ENCODE measurements around the gene DISC1.

DNA sequence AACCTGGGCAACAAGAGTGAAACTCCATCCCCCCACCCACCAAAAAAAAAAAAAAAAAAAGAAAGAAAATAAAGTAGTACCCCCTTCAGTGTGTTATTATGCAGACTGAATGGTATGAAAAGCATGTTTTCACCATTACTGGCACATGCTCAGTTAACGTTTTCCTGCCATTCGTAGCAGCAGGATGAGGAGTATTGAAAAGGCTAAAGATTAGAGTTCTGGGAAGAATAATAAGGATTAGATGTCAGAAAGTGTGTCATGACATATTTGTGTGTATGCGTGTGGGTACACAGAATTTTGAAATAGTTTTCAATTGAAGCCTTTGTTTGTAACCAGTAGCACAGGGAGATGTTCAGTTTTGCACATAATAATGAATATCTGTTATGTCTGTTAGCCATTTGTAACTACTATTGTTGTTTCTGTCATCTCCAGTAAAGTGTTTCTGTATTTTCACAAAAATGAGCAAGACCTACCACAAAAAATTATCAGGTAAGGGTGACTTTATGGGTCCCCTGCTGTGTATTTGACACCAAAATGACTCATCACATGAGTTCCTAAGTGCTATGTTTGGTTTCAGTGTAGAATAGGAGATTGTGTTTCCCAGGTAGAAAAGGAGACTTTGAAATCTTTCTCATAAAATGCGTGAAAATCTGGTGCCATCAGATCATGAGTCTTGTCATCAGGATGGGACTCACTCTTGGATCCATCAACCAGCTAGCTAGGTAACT, 358.9 kb downstream of the DISC1 start:
- TF ChIP-seq, protein P1, sequence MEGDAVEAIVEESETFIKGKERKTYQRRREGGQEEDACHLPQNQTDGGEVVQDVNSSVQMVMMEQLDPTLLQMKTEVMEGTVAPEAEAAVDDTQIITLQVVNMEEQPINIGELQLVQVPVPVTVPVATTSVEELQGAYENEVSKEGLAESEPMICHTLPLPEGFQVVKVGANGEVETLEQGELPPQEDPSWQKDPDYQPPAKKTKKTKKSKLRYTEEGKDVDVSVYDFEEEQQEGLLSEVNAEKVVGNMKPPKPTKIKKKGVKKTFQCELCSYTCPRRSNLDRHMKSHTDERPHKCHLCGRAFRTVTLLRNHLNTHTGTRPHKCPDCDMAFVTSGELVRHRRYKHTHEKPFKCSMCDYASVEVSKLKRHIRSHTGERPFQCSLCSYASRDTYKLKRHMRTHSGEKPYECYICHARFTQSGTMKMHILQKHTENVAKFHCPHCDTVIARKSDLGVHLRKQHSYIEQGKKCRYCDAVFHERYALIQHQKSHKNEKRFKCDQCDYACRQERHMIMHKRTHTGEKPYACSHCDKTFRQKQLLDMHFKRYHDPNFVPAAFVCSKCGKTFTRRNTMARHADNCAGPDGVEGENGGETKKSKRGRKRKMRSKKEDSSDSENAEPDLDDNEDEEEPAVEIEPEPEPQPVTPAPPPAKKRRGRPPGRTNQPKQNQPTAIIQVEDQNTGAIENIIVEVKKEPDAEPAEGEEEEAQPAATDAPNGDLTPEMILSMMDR (IDR thresholded peaks at IDR 0.05): no peak
- no peak for TF ChIP-seq POLR2A (IDR thresholded peaks at IDR 0.05)

Data from uterus (tissue), 2 donors.